HCT116 (cell line): ENCODE results near the gene ZNF345. TPM values are rescaled to one million over a fixed set of nuclear protein-coding genes. Genes with fewer than 3 reads are reported as not detected.

Experiments used
- ATAC-seq: fragments of 200-7000 bp; cut with Tn5 transposase; 2 replicates; pipeline ENCODE4 v1.9.1; 2020; ENCODE audit warnings: mild to moderate bottlenecking, moderate library complexity
- BruUV-seq: library from RNA; stranded (reverse); fragments of 400-500 nt; replicated peaks from 2 replicates; lab custom pipeline; 2021; lab: Mats Ljungman, UMichigan
- CTCF ChIA-PET: fragments of 300-600 bp; sonication (Branson Sonifier 250); formaldehyde crosslinking; loops from one replicate; lab custom pipeline; 2021; ENCODE audit warnings: antibody characterized with exemption; lab: Charles Lee
- POLR2A ChIA-PET: fragments of 300-600, 350-600 bp; sonication (Branson Sonifier 250); formaldehyde crosslinking; loops from one replicate; lab custom pipeline; 2021; ENCODE audit warnings: antibody characterized with exemption; lab: Charles Lee
- RAD21 ChIA-PET, 2 experiments: fragments of 300-600 bp; sonication (Branson Sonifier 250); formaldehyde crosslinking; loops; one replicate each; lab custom pipeline; 2023; ENCODE audit warnings: low total read pairs in 2 of 2; ENCODE audit not compliant: uncharacterized antibody in 2 of 2, unreplicated experiment in 2 of 2, low non-redundant PET in 1 of 2; lab: Charles Lee
- DNase-seq: peaks from one replicate; pipeline ENCODE4 v3.0.0-alpha.2; 2010; ENCODE audit warnings: low read depth, low spot score
- H2AFZ ChIP-seq: fragments of 200-600 bp; shearing (Covaris generic), sonication (generic); 2 replicates; pipeline ENCODE4 v1.6.1; 2017; ENCODE audit warnings: low read depth, mixed run types, mixed read lengths, antibody characterized with exemption, low read length; ENCODE audit not compliant: poor library complexity, severe bottlenecking
- H3K27ac ChIP-seq: 2 replicates; pipeline ENCODE4 v1.5.1; 2012; ENCODE audit warnings: low read depth, low read length
- H3K27me3 ChIP-seq: fragments of 200-600 bp; sonication (generic); 2 replicates; pipeline ENCODE4 v1.6.1; 2016; ENCODE audit warnings: mixed run types, low read length, mixed read lengths; ENCODE audit not compliant: insufficient read depth
- H3K36me3 ChIP-seq, 2 experiments: fragments of 200-500 bp in 1 of 2; fragments of 200-600 bp in 1 of 2; sonication (Bioruptor generic) in 1 of 2; sonication (generic) in 1 of 2; 2 replicates each; pipeline versions ENCODE4 v1.5.1 to v1.6.1; 2014 to 2016; ENCODE audit warnings: low read length in 2 of 2, inconsistent platforms in 1 of 2, mixed read lengths in 1 of 2, mixed run types in 1 of 2; ENCODE audit not compliant: insufficient read depth in 2 of 2, control insufficient read depth in 1 of 2
- H3K4me1 ChIP-seq, 2 experiments: fragments of 200-600 bp in 1 of 2; sonication (generic) in 1 of 2; 2 replicates each; pipeline versions ENCODE4 v1.5.1 to v1.6.1; 2012 to 2017; ENCODE audit warnings: low read length in 2 of 2, inconsistent platforms in 1 of 2, mild to moderate bottlenecking in 1 of 2, mixed read lengths in 1 of 2, mixed run types in 1 of 2, moderate library complexity in 1 of 2; ENCODE audit not compliant: insufficient read depth in 2 of 2, control insufficient read depth in 1 of 2
- H3K4me2 ChIP-seq: fragments of 200-600 bp; sonication (generic); 2 replicates; pipeline ENCODE4 v1.6.1; 2017; ENCODE audit warnings: mixed run types, low read length, mixed read lengths
- H3K4me3 ChIP-seq, 2 experiments: fragments of 200-600 bp in 1 of 2; sonication (generic) in 1 of 2; replicated peaks in 1 of 2; 2 replicates each; pipeline ENCODE4 v1.5.1; 2011 to 2016; ENCODE audit warnings: low read length in 2 of 2, control low read depth in 1 of 2, low read depth in 1 of 2, mild to moderate bottlenecking in 1 of 2, mixed read lengths in 1 of 2, mixed run types in 1 of 2
- H3K79me2 ChIP-seq: fragments of 200-600 bp; sonication (generic); 2 replicates; pipeline ENCODE4 v1.6.1; 2017; ENCODE audit warnings: mild to moderate bottlenecking, mixed run types, low read length, moderate library complexity, mixed read lengths; ENCODE audit not compliant: insufficient read depth
- H3K9ac ChIP-seq: fragments of 200-600 bp; sonication (generic); 2 replicates; pipeline ENCODE4 v1.6.1; 2016; ENCODE audit warnings: low read length, mixed read lengths
- H3K9me2 ChIP-seq: fragments of 200-600 bp; sonication (generic), shearing (Covaris generic); 2 replicates; pipeline ENCODE4 v1.6.1; 2017; ENCODE audit warnings: mixed run types, mild to moderate bottlenecking, moderate library complexity; ENCODE audit not compliant: insufficient read depth
- H3K9me3 ChIP-seq, 2 experiments: fragments of 200-500 bp in 1 of 2; fragments of 200-600 bp in 1 of 2; sonication (Bioruptor generic) in 1 of 2; sonication (generic) in 1 of 2; 2 replicates each; pipeline ENCODE4 v1.6.1; 2014 to 2017; ENCODE audit warnings: low read length in 2 of 2, mixed read lengths in 2 of 2, inconsistent platforms in 1 of 2, low read depth in 1 of 2, mild to moderate bottlenecking in 1 of 2, mixed run types in 1 of 2, moderate library complexity in 1 of 2; ENCODE audit not compliant: control insufficient read depth in 1 of 2, insufficient read depth in 1 of 2
- H4K20me1 ChIP-seq: fragments of 200-600 bp; sonication (generic), shearing (Covaris generic); 2 replicates; pipeline ENCODE4 v1.6.1; 2017; ENCODE audit warnings: mixed run types, mild to moderate bottlenecking, moderate library complexity; ENCODE audit not compliant: insufficient read depth
- CBX3 ChIP-seq: IDR thresholded peaks from 2 replicates; pipeline ENCODE4 v1.6.1; 2012; ENCODE audit warnings: low read depth
- CEBPB ChIP-seq: IDR thresholded peaks from 2 replicates; pipeline ENCODE4 v1.6.1; 2012; ENCODE audit warnings: low read depth
- CTCF ChIP-seq, 3 experiments: fragments of 200-600 bp in 1 of 3; sonication (generic) in 1 of 3; IDR thresholded peaks in 2 of 3; conservative IDR thresholded peaks in 1 of 3; 2 replicates each; pipeline ENCODE4 v1.5.1; 2012 to 2017; ENCODE audit warnings: low read depth in 2 of 3, low read length in 2 of 3, antibody characterized with exemption in 1 of 3, borderline replicate concordance in 1 of 3, control low read depth in 1 of 3, mild to moderate bottlenecking in 1 of 3, mixed read lengths in 1 of 3, mixed run types in 1 of 3, moderate library complexity in 1 of 3; ENCODE audit not compliant: insufficient read depth in 1 of 3
- EGR1 ChIP-seq: IDR thresholded peaks from 2 replicates; pipeline ENCODE4 v1.6.1; 2012; ENCODE audit warnings: low read depth
- ELF1 ChIP-seq: IDR thresholded peaks from 2 replicates; pipeline ENCODE4 v1.6.1; 2012; ENCODE audit warnings: low read depth, borderline replicate concordance
- EZH2phosphoT487 ChIP-seq: fragments of 200-600 bp; IDR thresholded peaks from 2 replicates; pipeline ENCODE4 v1.6.1; 2018; ENCODE audit warnings: antibody characterized with exemption, borderline replicate concordance
- FOSL1 ChIP-seq: IDR thresholded peaks from 2 replicates; pipeline ENCODE4 v1.6.1; 2012; ENCODE audit warnings: low read depth
- JUND ChIP-seq: IDR thresholded peaks from 2 replicates; pipeline ENCODE4 v1.6.1; 2012
- MAX ChIP-seq: IDR thresholded peaks from 2 replicates; pipeline ENCODE4 v1.6.1; 2012
- POLR2A ChIP-seq: IDR thresholded peaks from 2 replicates; pipeline ENCODE4 v1.7.0; 2011; ENCODE audit warnings: borderline replicate concordance; ENCODE audit not compliant: insufficient read depth, insufficient read length; ENCODE audit errors: extremely low read depth
- POLR2AphosphoS5 ChIP-seq: IDR thresholded peaks from 2 replicates; pipeline ENCODE4 v1.6.1; 2011; ENCODE audit warnings: mild to moderate bottlenecking, low read depth, low read length, moderate library complexity
- RAD21 ChIP-seq: IDR thresholded peaks from 2 replicates; pipeline ENCODE4 v1.6.1; 2012; ENCODE audit warnings: low read depth, mild to moderate bottlenecking
- SIN3A ChIP-seq: IDR thresholded peaks from 2 replicates; pipeline ENCODE4 v1.6.1; 2012; ENCODE audit warnings: low read depth
- SRF ChIP-seq: IDR thresholded peaks from 2 replicates; pipeline ENCODE4 v1.6.1; 2012; ENCODE audit warnings: low read depth
- TCF7L2 ChIP-seq: IDR thresholded peaks from 2 replicates; pipeline ENCODE4 v1.7.0; 2011; ENCODE audit warnings: borderline replicate concordance, inconsistent platforms; ENCODE audit not compliant: insufficient read depth, insufficient read length; ENCODE audit errors: extremely low read depth
- YY1 ChIP-seq: IDR thresholded peaks from 2 replicates; pipeline ENCODE4 v1.6.1; 2011; ENCODE audit warnings: low read length, low read depth, moderate library complexity, mild to moderate bottlenecking; ENCODE audit not compliant: insufficient replicate concordance; ENCODE audit errors: extremely low read depth
- ZFX ChIP-seq: fragments of 450-650 bp; IDR thresholded peaks from 2 replicates; pipeline ENCODE4 v1.6.1; 2017
- ZNF274 ChIP-seq: fragments of 200-500 bp; sonication (Bioruptor generic); IDR thresholded peaks from 2 replicates; pipeline ENCODE4 v1.6.1; 2014; ENCODE audit warnings: mild to moderate bottlenecking, low read depth, low read length, inconsistent platforms
- intact Hi-C: fragments of 100-400 bp; cut with micrococcal nuclease; formaldehyde crosslinking; loops from 2 replicates; pipeline ENCODE4 v1.10.0; 2022
- total RNA-seq: library from RNA; stranded (reverse); gene quantifications from one replicate; pipeline ENCODE4 v1.2.1, GENCODE V29; 2021; ENCODE audit not compliant: unreplicated experiment
- TF ChIP-seq, protein P1 (sequence below): IDR thresholded peaks from 2 replicates; pipeline ENCODE4 v1.6.1; 2011; ENCODE audit warnings: mild to moderate bottlenecking, low read length, moderate library complexity; ENCODE audit not compliant: insufficient replicate concordance; ENCODE audit errors: extremely low read depth
- TF ChIP-seq, protein P2 (sequence below): IDR thresholded peaks from 2 replicates; pipeline ENCODE4 v1.6.1; 2012; ENCODE audit warnings: low read depth

ZNF345 gene
- total RNA-seq, 1 experiment from 2014 or later, result not detected

DNA sequence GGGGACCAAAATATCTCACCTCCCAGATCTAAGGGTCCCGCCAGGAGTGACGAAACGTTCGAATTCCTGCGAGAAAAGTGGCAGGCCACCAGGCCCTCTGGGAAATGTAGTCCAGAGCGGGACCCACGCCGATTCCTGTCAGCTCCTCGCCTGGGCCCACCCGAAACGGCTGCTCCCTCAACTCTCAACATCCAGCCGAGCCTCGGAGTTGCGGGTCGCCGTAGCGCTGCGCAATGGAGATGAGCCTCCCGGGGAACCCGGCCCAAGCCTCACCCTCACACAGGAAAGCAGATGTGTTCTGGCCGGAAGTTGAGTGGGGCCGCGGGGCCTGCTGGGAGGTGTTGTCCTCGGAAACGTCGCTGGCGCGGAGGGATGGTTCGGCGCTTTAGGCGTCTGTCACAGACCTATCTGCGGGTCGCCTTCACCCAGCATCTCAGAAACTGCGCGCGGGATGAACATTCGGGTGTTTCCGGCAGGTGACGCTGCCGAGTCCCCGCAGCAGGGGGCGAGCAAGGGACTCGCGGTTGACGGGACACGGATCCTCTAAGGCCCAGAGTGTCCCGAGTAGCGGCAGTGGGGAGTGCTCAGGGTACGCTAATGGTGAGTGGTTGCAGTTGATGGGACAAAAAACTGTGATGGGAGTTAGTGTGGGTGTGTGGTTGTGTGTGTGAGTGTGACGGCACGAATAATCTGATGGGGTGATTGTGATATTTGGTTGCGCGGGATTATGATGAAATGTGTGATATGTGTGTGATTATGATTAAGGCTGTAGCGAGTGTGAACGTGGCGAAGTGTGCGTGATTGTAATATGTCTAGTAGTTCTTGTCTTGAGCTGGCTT is 65.5 kb downstream of the ZNF345 start, which contains the start of the genes ZNF568 and ZNF829:
Gene ZNF568, plus strand, starts transcription at position 341 of the 839 bp plus-strand sequence. CDS start 6,439 bp downstream, outside the sequence.
Gene ZNF829, minus strand, starts transcription at position 300 of the 839 bp plus-strand sequence. CDS start 1,124 bp downstream, outside the sequence.
- DNase-seq (no peak), ATAC-seq (no peak)
- intact Hi-C loops, result no loop called here
- H3K4me1 ChIP-seq, result no peaks in the 10 kb centered on the region
- no peaks in the 10 kb centered on the region for H3K9me2 ChIP-seq
- no peaks in the 10 kb centered on the region for H3K36me3 ChIP-seq
- no peaks in the 10 kb centered on the region for H3K79me2 ChIP-seq
- H4K20me1 ChIP-seq, result no peaks in the 10 kb centered on the region
- H3K27ac ChIP-seq, result no peak within 1 kb of the TSS
- ChIA-PET RAD21 (no interaction called here), CTCF (no interaction called here), POLR2A (no interaction called here)
- H3K9me3 ChIP-seq, result peaks cover 6 to 39% of the 10 kb centered on the region in 2 experiments; a peak in 2 of 4 replicates
- no TSS peak for BruUV-seq
- H3K27me3 ChIP-seq, result no peaks in the 10 kb centered on the region
- no peak within 1 kb of the TSS for H3K4me2 ChIP-seq
- no peak within 1 kb of the TSS for H2AFZ ChIP-seq
- no peak within 1 kb of the TSS for H3K4me3 ChIP-seq
- H3K9ac ChIP-seq, result no peak within 1 kb of the TSS
- no peak for TF ChIP-seq FOSL1
- no peak for TF ChIP-seq SIN3A
- TF ChIP-seq, protein P1, sequence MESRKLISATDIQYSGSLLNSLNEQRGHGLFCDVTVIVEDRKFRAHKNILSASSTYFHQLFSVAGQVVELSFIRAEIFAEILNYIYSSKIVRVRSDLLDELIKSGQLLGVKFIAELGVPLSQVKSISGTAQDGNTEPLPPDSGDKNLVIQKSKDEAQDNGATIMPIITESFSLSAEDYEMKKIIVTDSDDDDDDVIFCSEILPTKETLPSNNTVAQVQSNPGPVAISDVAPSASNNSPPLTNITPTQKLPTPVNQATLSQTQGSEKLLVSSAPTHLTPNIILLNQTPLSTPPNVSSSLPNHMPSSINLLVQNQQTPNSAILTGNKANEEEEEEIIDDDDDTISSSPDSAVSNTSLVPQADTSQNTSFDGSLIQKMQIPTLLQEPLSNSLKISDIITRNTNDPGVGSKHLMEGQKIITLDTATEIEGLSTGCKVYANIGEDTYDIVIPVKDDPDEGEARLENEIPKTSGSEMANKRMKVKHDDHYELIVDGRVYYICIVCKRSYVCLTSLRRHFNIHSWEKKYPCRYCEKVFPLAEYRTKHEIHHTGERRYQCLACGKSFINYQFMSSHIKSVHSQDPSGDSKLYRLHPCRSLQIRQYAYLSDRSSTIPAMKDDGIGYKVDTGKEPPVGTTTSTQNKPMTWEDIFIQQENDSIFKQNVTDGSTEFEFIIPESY, result no peak
- TF ChIP-seq JUND, result no peak
- no peak for TF ChIP-seq RAD21
- TF ChIP-seq SRF, result no peak
- no peak for TF ChIP-seq TCF7L2
- TF ChIP-seq EZH2phosphoT487, result no peak
- TF ChIP-seq MAX, result no peak
- TF ChIP-seq, protein P2, sequence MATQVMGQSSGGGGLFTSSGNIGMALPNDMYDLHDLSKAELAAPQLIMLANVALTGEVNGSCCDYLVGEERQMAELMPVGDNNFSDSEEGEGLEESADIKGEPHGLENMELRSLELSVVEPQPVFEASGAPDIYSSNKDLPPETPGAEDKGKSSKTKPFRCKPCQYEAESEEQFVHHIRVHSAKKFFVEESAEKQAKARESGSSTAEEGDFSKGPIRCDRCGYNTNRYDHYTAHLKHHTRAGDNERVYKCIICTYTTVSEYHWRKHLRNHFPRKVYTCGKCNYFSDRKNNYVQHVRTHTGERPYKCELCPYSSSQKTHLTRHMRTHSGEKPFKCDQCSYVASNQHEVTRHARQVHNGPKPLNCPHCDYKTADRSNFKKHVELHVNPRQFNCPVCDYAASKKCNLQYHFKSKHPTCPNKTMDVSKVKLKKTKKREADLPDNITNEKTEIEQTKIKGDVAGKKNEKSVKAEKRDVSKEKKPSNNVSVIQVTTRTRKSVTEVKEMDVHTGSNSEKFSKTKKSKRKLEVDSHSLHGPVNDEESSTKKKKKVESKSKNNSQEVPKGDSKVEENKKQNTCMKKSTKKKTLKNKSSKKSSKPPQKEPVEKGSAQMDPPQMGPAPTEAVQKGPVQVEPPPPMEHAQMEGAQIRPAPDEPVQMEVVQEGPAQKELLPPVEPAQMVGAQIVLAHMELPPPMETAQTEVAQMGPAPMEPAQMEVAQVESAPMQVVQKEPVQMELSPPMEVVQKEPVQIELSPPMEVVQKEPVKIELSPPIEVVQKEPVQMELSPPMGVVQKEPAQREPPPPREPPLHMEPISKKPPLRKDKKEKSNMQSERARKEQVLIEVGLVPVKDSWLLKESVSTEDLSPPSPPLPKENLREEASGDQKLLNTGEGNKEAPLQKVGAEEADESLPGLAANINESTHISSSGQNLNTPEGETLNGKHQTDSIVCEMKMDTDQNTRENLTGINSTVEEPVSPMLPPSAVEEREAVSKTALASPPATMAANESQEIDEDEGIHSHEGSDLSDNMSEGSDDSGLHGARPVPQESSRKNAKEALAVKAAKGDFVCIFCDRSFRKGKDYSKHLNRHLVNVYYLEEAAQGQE, result no peak
- TF ChIP-seq YY1, result no peak
- TF ChIP-seq ZNF274, result no peak
- no peak for TF ChIP-seq CBX3
- TF ChIP-seq POLR2AphosphoS5, result no peak
- TF ChIP-seq ELF1, result no peak
- no peak for TF ChIP-seq POLR2A
- TF ChIP-seq ZFX, result no peak
- no peak for TF ChIP-seq CEBPB
- no peak for TF ChIP-seq EGR1
- TF ChIP-seq CTCF (IDR thresholded peaks at IDR 0.05 in 2 of 3, conservative IDR thresholded peaks at IDR 0.05 in 1 of 3; ENCODE audit: borderline replicate concordance in 1 of 3, insufficient read depth in 1 of 3, low read depth in 2 of 3, low read length in 2 of 3), result no peak
